Neural cell (in vitro differentiated cells): ENCODE data around the gene TENM3. TPM values are rescaled to one million over a fixed set of nuclear protein-coding genes. Genes with fewer than 3 reads are reported as not detected.

Experiments used
- H2AFZ ChIP-seq: fragments of 200-600, 300-800 bp; sonication (generic), shearing (Covaris generic); 2 replicates; pipeline ENCODE4 v1.6.0; 2014; ENCODE audit warnings: low read depth, mild to moderate bottlenecking, antibody characterized with exemption, low read length, moderate library complexity
- H3F3A ChIP-seq: fragments of 200-600 bp; shearing (Covaris generic); 2 replicates; pipeline ENCODE4 v1.6.1; 2016; ENCODE audit warnings: mild to moderate bottlenecking, moderate library complexity, mixed read lengths, antibody characterized with exemption, low read length; ENCODE audit not compliant: insufficient read depth, poor library complexity, severe bottlenecking
- H3K27ac ChIP-seq: fragments of 200-600, 300-800 bp; sonication (generic), shearing (Covaris generic); 2 replicates; pipeline ENCODE4 v1.5.1; 2014; ENCODE audit warnings: mild to moderate bottlenecking, low read length, moderate library complexity
- H3K27me3 ChIP-seq: fragments of 300-800, 200-600 bp; sonication (generic), shearing (Covaris generic); 2 replicates; pipeline ENCODE4 v1.6.0; 2014; ENCODE audit warnings: mild to moderate bottlenecking, low read depth, low read length, moderate library complexity; ENCODE audit not compliant: insufficient read depth
- H3K36me3 ChIP-seq: fragments of 300-800, 200-600 bp; sonication (generic), shearing (Covaris generic); 2 replicates; pipeline ENCODE4 v1.5.1; 2014; ENCODE audit warnings: mild to moderate bottlenecking, antibody characterized with exemption, low read length, moderate library complexity; ENCODE audit not compliant: insufficient read depth
- H3K4me2 ChIP-seq: fragments of 300-800, 200-600 bp; sonication (generic), shearing (Covaris generic); 2 replicates; pipeline ENCODE4 v1.6.0; 2014; ENCODE audit warnings: mild to moderate bottlenecking, low read length
- H3K4me3 ChIP-seq: fragments of 300-800, 200-600 bp; sonication (generic), shearing (Covaris generic); 2 replicates; pipeline ENCODE4 v1.5.1; 2014; ENCODE audit warnings: mild to moderate bottlenecking, low read length, moderate library complexity
- H3K79me2 ChIP-seq: fragments of 200-600 bp; shearing (Covaris generic); replicated peaks from 2 replicates; pipeline ENCODE4 v1.6.0; 2014; ENCODE audit warnings: mild to moderate bottlenecking, low read length, moderate library complexity; ENCODE audit not compliant: insufficient read depth
- H3K9ac ChIP-seq: fragments of 300-800, 200-600 bp; sonication (generic), shearing (Covaris generic); 2 replicates; pipeline ENCODE4 v1.6.1; 2016; ENCODE audit warnings: mild to moderate bottlenecking, low read length, mixed read lengths
- H3K9me2 ChIP-seq: fragments of 200-600 bp; shearing (Covaris generic); 2 replicates; pipeline ENCODE4 v1.6.1; 2016; ENCODE audit warnings: mild to moderate bottlenecking, low read length, mixed read lengths; ENCODE audit not compliant: insufficient read depth
- H3K9me3 ChIP-seq: fragments of 200-600, 300-800 bp; sonication (generic), shearing (Covaris generic); 2 replicates; pipeline ENCODE4 v1.6.1; 2016; ENCODE audit warnings: mild to moderate bottlenecking, mixed run types, low read length, moderate library complexity, mixed read lengths
- H4K20me1 ChIP-seq: fragments of 200-600 bp; shearing (Covaris generic); 2 replicates; pipeline ENCODE4 v1.6.1; 2016; ENCODE audit warnings: mild to moderate bottlenecking, mixed run types; ENCODE audit not compliant: insufficient read depth
- CTCF ChIP-seq: fragments of 450-650 bp; IDR thresholded peaks from 2 replicates; pipeline ENCODE4 v1.5.1; 2014; ENCODE audit warnings: antibody characterized with exemption, mild to moderate bottlenecking, moderate library complexity; ENCODE audit not compliant: poor library complexity, severe bottlenecking
- EP300 ChIP-seq: fragments of 450-650 bp; conservative IDR thresholded peaks from 2 replicates; pipeline ENCODE4 v1.6.1; 2014; ENCODE audit warnings: antibody characterized with exemption, mild to moderate bottlenecking, moderate library complexity; ENCODE audit not compliant: poor library complexity, severe bottlenecking
- EZH2 ChIP-seq: fragments of 200-600, 300-800 bp; shearing (Covaris generic), sonication (generic); IDR thresholded peaks from 2 replicates; pipeline ENCODE4 v1.6.1; 2014; ENCODE audit warnings: antibody characterized with exemption, low read length, borderline replicate concordance, mild to moderate bottlenecking; ENCODE audit not compliant: insufficient read depth, poor library complexity, severe bottlenecking
- MXI1 ChIP-seq: fragments of 450-650 bp; conservative IDR thresholded peaks from 2 replicates; pipeline ENCODE4 v1.6.1; 2014; ENCODE audit warnings: antibody characterized with exemption, mild to moderate bottlenecking; ENCODE audit not compliant: poor library complexity, severe bottlenecking
- POLR2AphosphoS5 ChIP-seq: IDR thresholded peaks from 2 replicates; pipeline ENCODE4 v1.6.1; 2012
- RAD21 ChIP-seq: fragments of 450-650 bp; conservative IDR thresholded peaks from 2 replicates; pipeline ENCODE4 v1.6.1; 2014; ENCODE audit warnings: antibody characterized with exemption, mild to moderate bottlenecking, moderate library complexity
- SMC3 ChIP-seq: fragments of 450-650 bp; conservative IDR thresholded peaks from 2 replicates; pipeline ENCODE4 v1.6.1; 2014; ENCODE audit warnings: antibody characterized with exemption, mild to moderate bottlenecking, moderate library complexity; ENCODE audit not compliant: poor library complexity
- TAF1 ChIP-seq: IDR thresholded peaks from 2 replicates; pipeline ENCODE4 v1.6.1; 2012; ENCODE audit warnings: low read depth
- polyA plus RNA-seq: library from polyadenylated mRNA; depleted of rRNA; stranded (reverse); fragments of >200 nt; gene quantifications from 2 replicates; pipeline ENCODE4 v1.2.3, GENCODE V29; 2014
- TF ChIP-seq, protein P1 (sequence below): IDR thresholded peaks from 2 replicates; pipeline ENCODE4 v1.6.1; 2012; ENCODE audit warnings: borderline replicate concordance

TENM3 gene
- polyA plus RNA-seq, 1 donor from 2014 or later, result 7.3 TPM

- no peaks in the 10 kb centered on the region for H4K20me1 ChIP-seq
- H3K27me3 ChIP-seq, result no peaks in the 10 kb centered on the region
Measured at GRCh38 chr4:182645511-182645910, 402.3 kb downstream of the TENM3 start.

DNA sequence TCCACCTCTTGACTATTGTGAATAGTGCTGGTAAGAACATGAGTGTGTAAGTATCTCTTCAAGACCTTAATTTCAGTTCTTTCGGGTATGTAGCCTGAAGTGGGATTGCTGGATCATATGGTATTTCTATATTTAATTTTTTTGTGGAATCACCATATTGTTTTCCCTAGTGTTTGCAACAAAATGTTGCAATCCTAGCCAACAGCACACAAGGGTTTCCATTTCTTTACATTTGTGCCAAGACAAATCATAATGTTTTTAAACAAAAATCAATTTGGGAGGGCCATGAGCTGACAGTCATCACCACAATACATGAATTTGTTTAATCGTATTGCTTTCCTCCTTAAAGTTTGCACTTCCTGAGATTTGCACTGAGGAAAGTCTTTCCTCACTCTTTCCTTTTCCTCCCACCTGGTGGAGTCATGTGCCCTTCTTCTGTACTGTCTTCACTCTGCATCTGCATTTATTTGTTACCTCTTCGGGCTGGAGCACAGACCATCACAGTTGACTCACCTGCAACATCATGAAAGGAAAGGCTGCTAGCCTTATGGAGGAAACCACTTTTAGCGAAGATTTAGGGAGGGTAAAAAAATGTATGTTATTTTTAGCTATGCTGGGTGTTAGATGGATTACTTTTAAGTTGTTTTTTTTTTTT, 404.6 kb downstream of the TENM3 start:
- Histone ChIP-seq H3K36me3 (no peaks in the 10 kb centered on the region), H3K27ac (no peak overlapping the region), H3K9me2 (no peaks in the 10 kb centered on the region), H3K9ac (no peak overlapping the region), H2AFZ (no peak overlapping the region), H3K4me3 (no peak overlapping the region), H3K9me3 (peaks cover 3% of the 10 kb centered on the region), H3F3A (no peaks in the 10 kb centered on the region), H3K79me2 (no peaks in the 10 kb centered on the region), H4K20me1 (no peaks in the 10 kb centered on the region), H3K4me2 (no peak overlapping the region), H3K27me3 (no peaks in the 10 kb centered on the region)
- TF ChIP-seq CTCF (no peak), SMC3 (no peak), MXI1 (no peak), RAD21 (no peak), TAF1 (no peak), EP300 (no peak), EZH2 (no peak), POLR2AphosphoS5 (no peak)

More at GRCh38 chr4:182645511-182645910, 402.3 kb downstream of the TENM3 start:
- Histone ChIP-seq H3K9ac (no peak overlapping the region), H3K4me3 (no peak overlapping the region), H3K9me2 (no peaks in the 10 kb centered on the region), H3K79me2 (no peaks in the 10 kb centered on the region), H3F3A (no peaks in the 10 kb centered on the region), H2AFZ (no peak overlapping the region), H3K4me2 (no peak overlapping the region), H3K27ac (no peak overlapping the region), H3K9me3 (peaks cover 3% of the 10 kb centered on the region), H3K36me3 (no peaks in the 10 kb centered on the region)
- no peak for TF ChIP-seq MXI1
- TF ChIP-seq TAF1, result no peak
- TF ChIP-seq RAD21, result no peak
- no peak for TF ChIP-seq CTCF
- TF ChIP-seq POLR2AphosphoS5, result no peak
- no peak for TF ChIP-seq SMC3
- TF ChIP-seq EP300, result no peak
- no peak for TF ChIP-seq EZH2
- TF ChIP-seq, protein P1, sequence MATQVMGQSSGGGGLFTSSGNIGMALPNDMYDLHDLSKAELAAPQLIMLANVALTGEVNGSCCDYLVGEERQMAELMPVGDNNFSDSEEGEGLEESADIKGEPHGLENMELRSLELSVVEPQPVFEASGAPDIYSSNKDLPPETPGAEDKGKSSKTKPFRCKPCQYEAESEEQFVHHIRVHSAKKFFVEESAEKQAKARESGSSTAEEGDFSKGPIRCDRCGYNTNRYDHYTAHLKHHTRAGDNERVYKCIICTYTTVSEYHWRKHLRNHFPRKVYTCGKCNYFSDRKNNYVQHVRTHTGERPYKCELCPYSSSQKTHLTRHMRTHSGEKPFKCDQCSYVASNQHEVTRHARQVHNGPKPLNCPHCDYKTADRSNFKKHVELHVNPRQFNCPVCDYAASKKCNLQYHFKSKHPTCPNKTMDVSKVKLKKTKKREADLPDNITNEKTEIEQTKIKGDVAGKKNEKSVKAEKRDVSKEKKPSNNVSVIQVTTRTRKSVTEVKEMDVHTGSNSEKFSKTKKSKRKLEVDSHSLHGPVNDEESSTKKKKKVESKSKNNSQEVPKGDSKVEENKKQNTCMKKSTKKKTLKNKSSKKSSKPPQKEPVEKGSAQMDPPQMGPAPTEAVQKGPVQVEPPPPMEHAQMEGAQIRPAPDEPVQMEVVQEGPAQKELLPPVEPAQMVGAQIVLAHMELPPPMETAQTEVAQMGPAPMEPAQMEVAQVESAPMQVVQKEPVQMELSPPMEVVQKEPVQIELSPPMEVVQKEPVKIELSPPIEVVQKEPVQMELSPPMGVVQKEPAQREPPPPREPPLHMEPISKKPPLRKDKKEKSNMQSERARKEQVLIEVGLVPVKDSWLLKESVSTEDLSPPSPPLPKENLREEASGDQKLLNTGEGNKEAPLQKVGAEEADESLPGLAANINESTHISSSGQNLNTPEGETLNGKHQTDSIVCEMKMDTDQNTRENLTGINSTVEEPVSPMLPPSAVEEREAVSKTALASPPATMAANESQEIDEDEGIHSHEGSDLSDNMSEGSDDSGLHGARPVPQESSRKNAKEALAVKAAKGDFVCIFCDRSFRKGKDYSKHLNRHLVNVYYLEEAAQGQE, result no peak
